ENCODE measurements around the gene PAQR5.
"Not testable (repeated sequence)": the region's sequence is repeated elsewhere in the genome, so short reads cannot be mapped to it uniquely, and the experiment has no call there.

Gene PAQR5

DNA sequence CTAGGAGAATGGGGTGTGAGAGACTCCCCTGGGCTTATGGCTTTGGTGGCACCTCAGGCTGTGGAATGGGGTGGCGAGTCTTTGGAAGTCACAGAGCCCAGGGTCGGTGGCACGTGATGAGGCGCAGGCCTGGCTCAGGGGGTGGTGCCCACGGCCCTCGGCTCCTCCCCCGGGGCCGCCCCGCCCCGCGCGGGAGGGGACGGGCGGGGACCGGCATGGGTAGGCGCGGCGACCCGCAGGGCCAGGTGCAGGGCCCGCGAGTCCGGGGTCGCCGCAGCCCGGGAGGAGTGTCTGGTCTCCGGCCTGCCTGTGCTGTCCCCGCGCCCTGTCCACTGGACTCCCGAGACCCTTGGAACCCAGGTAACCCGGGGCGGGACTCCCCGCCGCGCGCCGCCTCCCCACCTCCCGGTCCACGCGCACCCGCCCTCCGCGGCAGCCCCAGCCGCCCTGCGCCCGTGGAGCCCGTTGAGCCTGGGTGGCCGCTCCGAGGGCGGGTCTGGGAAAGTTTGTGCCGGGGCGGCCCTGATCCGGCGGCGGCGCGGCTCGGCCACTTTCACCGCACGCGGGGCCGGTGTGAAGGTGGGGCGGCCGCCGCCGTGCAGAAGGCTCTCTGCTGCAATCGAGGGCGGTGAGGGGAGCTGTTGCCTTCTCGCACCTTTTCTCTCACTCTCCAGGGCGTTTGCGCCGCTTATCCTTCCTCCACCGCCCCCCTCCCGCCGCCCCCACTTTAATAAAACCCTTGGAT, at the start of gene PAQR5:
Gene PAQR5, plus strand, starts transcription at position 216 of the 745 bp plus-strand sequence. CDS start 61,169 bp downstream, outside the sequence.
- DNase-seq: no peak

DNA sequence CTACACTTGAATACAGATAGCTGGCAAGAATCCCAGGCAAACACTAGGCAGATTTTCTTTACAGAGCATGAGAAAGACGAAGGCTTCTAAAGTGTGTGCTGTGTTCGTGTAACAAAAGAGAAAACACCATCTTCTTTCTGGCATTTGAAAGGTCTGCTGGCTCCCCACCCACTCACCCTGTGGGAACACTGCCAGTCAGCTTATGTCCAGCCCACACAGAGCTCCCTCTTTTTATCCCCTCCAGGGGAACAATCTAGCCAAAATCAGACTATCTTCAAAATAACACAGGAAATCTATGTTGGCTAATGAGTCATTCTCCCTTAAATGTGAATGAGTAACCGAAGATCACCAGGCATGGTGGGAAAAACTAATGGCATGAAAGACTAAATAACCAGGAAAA, 45.6 kb upstream of the PAQR5 start:
- no peak for DNase-seq

GRCh38 chr15:69265347-69265955, 33.3 kb upstream of the PAQR5 start:
- DNase-seq: no peak

DNA sequence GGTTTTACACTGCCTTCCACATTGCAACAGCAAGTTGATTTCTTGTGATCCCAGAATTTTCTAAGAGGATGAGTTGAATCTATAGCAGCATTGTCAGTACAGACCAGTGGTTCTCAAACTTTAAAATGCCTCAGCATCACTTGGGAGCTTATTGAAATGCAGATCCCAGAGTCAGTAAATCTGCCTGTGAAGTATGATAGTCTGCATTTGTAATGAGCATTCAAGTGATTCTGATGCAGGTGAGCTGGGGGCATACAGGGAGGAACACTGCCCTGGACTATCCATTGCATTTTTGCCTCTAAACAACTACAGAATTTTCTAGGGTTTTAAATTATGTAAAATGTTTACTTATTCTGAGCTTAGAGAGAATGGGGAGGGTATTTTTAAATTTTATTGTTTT, 27.5 kb upstream of the PAQR5 start:
- no peak for DNase-seq

- no peak for DNase-seq
Observed at GRCh38 chr15:69272139-69272538, 26.6 kb upstream of the PAQR5 start.

GRCh38 chr15:69272891-69273290, 25.8 kb upstream of the PAQR5 start:
- no peak for DNase-seq

GRCh38 chr15:69275074-69275670, 23.5 kb upstream of the PAQR5 start:
- DNase-seq: no peak

DNA sequence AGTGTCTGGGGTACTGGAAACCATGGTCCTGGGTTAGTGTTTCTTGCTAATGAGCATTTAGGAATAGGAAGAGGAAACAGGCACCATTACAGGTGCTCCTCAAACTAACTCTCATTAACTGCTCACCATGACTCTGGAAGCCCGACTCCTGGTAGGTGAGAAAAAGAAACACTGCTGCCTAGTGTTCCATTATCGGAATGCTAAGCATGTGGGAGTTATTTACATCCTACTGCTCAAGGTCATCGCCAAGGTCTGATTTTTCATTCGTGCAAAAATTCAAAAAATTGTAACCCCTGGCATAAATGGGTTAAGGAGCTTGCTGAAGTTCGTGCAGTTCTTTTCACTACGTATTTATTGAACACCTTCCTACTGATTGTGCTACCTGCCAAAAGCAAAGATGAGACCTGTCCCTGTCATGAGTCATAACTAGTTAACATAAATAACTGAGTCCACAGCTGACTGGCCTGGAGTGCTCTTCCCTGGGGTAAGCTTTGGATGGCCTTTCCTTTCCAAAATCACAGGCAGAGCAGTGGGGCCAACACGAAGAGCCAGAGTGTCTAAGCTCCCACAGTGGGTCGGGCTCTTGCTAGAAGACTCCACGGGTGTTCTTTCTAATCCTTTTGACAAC, 22.7 kb upstream of the PAQR5 start:
- DNase-seq: no peak

- DNase-seq: no peak
Observed at GRCh38 chr15:69277316-69277715, 21.4 kb upstream of the PAQR5 start.

GRCh38 chr15:69279636-69280035, 19.1 kb upstream of the PAQR5 start:
- DNase-seq: no peak

DNA sequence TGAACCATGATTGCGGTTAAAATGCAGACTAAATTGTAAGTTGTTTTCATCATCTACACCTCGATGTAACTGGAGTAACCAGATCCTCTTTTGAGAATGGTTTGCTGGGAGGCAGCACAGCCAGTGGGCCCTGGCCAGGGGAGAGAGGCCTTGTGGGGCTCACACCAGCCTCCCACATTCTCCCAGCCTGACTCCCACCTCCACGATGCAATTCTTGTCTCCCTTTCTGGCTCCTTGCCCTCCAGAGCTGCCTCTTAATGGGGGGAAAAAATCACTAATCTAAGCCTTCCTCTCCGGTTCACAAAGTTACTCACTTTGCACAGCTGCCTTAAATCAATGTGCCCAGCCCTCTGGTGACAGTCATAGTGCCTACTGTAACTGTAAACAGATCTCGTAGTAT, 17.9 kb upstream of the PAQR5 start:
- no peak for DNase-seq

DNA sequence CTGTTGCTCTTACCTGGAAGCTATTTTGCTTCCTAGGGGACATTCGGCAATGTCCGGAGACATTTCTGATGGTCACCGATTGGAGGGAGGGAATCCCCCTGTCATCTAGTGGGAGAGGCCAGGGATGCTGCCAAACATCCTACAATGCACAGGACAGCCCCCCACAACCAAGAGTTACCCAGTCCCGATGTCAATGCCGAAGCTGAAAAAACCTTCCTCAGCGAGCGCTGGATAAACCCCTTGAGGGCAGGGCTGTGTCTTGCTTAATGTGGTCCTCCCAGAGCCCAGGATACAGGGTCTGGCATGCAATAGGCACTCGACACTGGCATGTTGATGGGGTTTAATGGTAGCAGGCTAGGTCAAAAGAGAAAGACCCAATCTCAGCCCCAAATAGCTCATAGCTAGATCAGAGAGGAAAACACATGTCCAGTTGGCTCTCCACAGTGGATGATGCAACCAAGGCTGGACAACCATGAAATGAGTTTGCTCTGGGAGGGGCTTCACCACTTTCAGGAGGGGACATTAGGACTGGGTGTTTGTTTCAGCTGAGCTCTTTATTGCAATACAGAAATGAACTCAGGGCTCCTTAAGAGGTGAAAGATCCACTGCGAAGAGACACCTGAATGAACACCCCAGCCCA, 16.5 kb upstream of the PAQR5 start:
- no peak for DNase-seq

DNA sequence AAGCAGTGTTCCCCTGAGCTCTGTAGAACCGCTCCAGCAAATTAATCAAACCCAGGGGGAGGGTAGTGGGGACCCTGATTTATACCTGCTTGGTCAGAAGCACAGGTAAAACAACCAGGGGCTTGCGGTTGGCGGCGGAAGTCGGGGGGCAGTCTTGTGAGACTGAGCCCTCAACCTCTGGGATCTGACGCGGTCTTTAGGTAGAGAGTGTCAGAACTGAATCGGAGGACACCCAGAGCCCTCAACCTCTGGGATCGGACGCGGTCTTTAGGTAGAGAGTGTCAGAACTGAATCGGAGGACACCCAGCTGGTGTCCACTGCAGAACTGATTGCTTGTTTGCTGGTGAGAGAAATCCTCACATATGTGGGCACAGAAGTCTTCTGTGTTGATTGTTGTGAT, 12.9 kb upstream of the PAQR5 start:
- DNase-seq: no peak

- no peak for DNase-seq
Observed at GRCh38 chr15:69288011-69288410, 10.7 kb upstream of the PAQR5 start.

GRCh38 chr15:69288531-69289341, 10.0 kb upstream of the PAQR5 start:
- no peak for DNase-seq

DNA sequence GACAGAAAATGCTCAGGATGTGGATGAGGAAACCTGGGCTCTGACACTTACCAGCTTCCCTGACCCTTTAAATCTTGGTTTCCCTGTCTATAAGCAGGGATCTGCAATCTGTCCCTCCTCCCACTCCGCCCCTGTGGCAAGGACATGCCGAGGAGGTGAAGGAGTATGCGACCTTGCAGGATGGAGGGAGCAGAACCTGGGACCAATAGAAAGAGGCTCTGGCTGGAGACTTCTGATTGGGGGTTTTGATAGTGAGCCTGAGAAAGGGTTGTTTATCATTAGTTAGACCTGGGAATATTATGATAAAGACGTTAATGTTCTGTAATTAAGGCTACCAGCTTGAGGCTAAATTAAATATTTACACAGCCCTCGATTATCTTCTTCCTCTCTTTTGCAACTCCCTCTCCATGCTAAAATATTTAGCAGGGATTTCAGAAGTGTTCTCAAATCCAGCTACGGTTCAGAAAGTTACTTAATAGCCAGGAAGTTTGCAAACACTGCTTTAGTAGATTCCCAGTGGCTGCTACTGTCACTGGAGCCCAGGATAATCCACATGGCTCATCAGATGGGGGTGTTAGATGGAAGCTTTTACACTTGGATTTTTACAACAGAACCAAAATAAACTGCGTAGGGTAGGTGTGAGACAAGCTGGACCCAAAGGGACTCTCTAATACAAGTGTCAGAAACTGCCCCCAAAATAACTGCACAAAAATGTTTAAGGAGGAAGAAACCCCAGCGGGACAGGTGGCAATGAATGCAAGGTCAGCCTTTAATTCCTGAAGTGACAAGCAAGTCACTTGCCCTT, 9.2 kb upstream of the PAQR5 start:
- no peak for DNase-seq

DNA sequence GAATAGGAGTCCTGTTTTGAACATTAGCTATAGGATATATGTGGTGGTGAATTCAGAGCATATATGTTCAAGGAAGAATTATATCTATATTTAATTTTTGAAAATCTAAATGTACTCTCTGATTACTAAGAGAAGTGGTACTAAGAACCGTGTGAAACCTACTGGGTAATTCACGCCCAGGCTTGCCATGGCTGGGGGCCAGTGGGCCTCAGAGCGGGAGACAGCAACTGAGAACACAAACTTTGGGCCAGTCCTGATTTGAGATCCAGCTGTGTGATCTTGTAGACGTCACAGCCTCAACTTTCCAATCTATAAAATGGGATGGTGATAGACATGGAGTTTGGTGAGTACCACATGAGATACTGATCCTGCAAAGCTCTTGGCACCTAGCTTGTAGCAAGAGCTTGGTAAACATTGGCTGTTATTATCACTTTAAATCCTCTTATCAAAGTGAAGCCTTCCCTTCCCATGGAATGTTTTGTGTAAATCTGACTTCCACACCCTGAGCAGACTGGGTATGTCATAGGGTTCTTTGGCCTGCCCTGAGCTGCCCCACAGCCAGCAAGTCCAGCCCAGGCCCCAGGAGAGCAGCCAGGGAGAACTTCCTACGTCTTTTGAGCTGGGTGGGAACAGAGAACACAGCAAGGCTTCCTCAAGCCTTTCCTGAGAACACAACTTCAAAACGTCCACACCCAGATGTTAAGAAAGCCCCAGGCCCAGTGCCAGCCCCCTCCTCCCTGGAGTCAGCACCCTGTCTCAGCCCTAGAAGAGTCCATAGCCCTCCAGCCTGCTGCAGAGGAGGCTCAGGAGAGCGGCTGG, 8.2 kb upstream of the PAQR5 start:
- no peak for DNase-seq

- DNase-seq: not testable (repeated sequence)
Observed at GRCh38 chr15:69291651-69292050, 7.1 kb upstream of the PAQR5 start.

DNA sequence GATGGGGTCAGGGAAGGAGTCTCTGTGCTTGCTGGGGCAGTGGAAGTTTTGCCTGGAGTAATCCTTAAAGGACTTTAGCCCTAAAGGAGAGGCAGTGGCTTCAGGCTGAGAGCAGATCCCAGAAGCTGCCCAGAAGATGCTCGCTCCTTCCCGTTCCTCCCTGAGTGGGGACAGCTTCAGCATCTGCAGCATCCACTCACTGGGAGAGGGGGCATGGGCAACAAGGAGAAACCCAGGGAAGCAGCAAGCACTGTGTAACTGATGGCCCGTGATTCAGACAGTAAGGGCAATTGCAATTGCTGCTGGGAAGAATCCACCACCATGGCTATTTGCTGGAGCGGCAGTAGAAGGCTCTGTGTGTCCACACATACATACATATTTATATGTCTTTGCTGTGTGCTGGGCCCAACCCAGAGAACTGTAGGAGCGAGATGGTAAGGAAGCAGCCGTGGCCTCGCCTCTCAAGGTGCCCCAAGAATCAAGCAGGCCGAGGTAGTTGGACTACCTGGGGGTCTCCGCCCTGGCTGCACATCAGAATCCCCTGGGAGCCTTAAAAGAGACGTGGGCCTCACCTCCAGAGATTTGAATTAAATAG, 5.8 kb upstream of the PAQR5 start:
- DNase-seq: no peak

Measured in NCI-H748 treated with DMSO at 0.1 percent for 48 hours (cell line).